ENCODE results near the gene SLC25A41. TPM values are rescaled to one million over a fixed set of nuclear protein-coding genes. Genes with fewer than 3 reads are reported as not detected.

Gene SLC25A41
- total and polyA plus RNA-seq, 2 of the 8 experiments (the other 6 are each of a cell fraction or from before 2014, with no cell fraction given) = 0.50 TPM; not detected in 1

- H3K79me2 ChIP-seq (ENCODE audit: control insufficient read depth in 1 of 2, insufficient read depth in 2 of 2, low read length in 2 of 2) = peaks cover 34 to 48% of the 10 kb centered on the region in 2 experiments
- H2BK120ac ChIP-seq (replicated peaks; ENCODE audit: low read depth, low read length) = peak within 1 kb of the TSS; percentile 90
- WGBS, 2 experiments (ENCODE audit: extremely low coverage in 1 of 2, insufficient coverage in 1 of 2, insufficient read length in 1 of 2, insufficient replicate concordance in 2 of 2, low coverage in 1 of 2, low lambda C conversion rate in 2 of 2, missing lambda C conversion rate in 1 of 2) = 1% methylated on average over 23 of the region's 114 CpGs; no CpG with 5 or more reads in 1 of the 2 experiments
- DNase-seq (ENCODE audit: low read depth in 1 of 2, low spot score in 2 of 2) (peak in 1 of 2 experiments; percentile 59), FAIRE-seq (no peak)
- peaks cover 10% of the 10 kb centered on the region for H3K79me1 ChIP-seq (ENCODE audit: low read depth, low read length)
- H3K36me3 ChIP-seq (ENCODE audit: control insufficient read depth in 2 of 4, insufficient read depth in 4 of 4, low read length in 3 of 4) = peaks cover 21 to 30% (median 28%) of the 10 kb centered on the region in 4 experiments
- no peak within 1 kb of the TSS for H3K14ac ChIP-seq (ENCODE audit: insufficient read length)
- H2AFZ ChIP-seq (ENCODE audit: low read length) = 0 out of 2 replicates have a peak within 1 kb of the TSS, but pooled peaks have one; percentile 6
- peak within 1 kb of the TSS; percentile 65 for H3K27ac ChIP-seq (ENCODE audit: low read depth, low read length)
- H3K4me3 ChIP-seq (ENCODE audit: extremely low read depth in 1 of 4, insufficient read depth in 2 of 4, low read depth in 3 of 4, low read length in 4 of 4) = peak within 1 kb of the TSS; percentile 77 to 100 (median 96)
- H2BK15ac ChIP-seq (ENCODE audit: low read length) = 0 out of 2 replicates have a peak within 1 kb of the TSS, but pooled peaks have one; percentile 72
- ChIA-PET POLR2A (ENCODE audit: partially characterized antibody) (interaction anchor here (0.6 to 2.3 kb wide), 29 partner anchors 9 to 339 kb away, joined by 3 to 15 read pairs (median 4); partner anchors contain the start of genes ALKBH7, CLPP, GTF2F1 and SLC25A23), CTCF (ENCODE audit: partially characterized antibody) (interaction anchor here (0.9 to 1.0 kb wide), 2 partner anchors 48 to 108 kb away, joined by 3 read pairs; no protein-coding TSS in a partner anchor)
- peaks cover 0 to 4% (median 0%) of the 10 kb centered on the region in 4 experiments; a peak in 2 of 7 replicates for H3K4me1 ChIP-seq (replicated peaks in 1 of 4; ENCODE audit: control insufficient read depth in 3 of 4, insufficient read depth in 4 of 4, low read length in 3 of 4)
- peak within 1 kb of the TSS; percentile 93 for H4K91ac ChIP-seq (replicated peaks; ENCODE audit: insufficient read length, low read length)
- H3K4me2 ChIP-seq (ENCODE audit: insufficient read depth in 1 of 2, low read depth in 2 of 2, low read length in 2 of 2) = peak within 1 kb of the TSS; percentile 90 to 95
- H4K8ac ChIP-seq (ENCODE audit: extremely low read depth, insufficient read depth, low read length) = peak within 1 kb of the TSS; percentile 96
- H3K23me2 ChIP-seq (ENCODE audit: low read depth, low read length) = peaks cover 8% of the 10 kb centered on the region
- peak within 1 kb of the TSS; percentile 68 to 98 (median 78) for H3K9ac ChIP-seq (replicated peaks in 1 of 4; ENCODE audit: extremely low read depth in 1 of 4, low read depth in 3 of 4, low read length in 3 of 4)
- H3K23ac ChIP-seq (ENCODE audit: insufficient read length) = no peak within 1 kb of the TSS
- H2BK20ac ChIP-seq (ENCODE audit: low read length) = no peak within 1 kb of the TSS
- H4K20me1 ChIP-seq (replicated peaks in 1 of 2; ENCODE audit: control insufficient read depth in 1 of 2, insufficient read depth in 2 of 2, low read length in 2 of 2) = peaks cover 44 to 46% of the 10 kb centered on the region in 2 experiments
- H3K56ac ChIP-seq (replicated peaks; ENCODE audit: insufficient read length, low read depth, low read length) = peak within 1 kb of the TSS; percentile 77
- H3K27me3 ChIP-seq (replicated peaks in 1 of 4; ENCODE audit: control insufficient read depth in 3 of 4, extremely low read depth in 1 of 4, insufficient read depth in 3 of 4, low read length in 3 of 4) = no peaks in the 10 kb centered on the region; a peak in 1 of 7 replicates
- peaks cover 0 to 5% of the 10 kb centered on the region in 2 experiments; a peak in 2 of 4 replicates for H3K9me3 ChIP-seq (ENCODE audit: insufficient read depth in 2 of 2, low read depth in 1 of 2, low read length in 1 of 2)
- peak within 1 kb of the TSS; percentile 91; the same call in 1 of the 2 replicates for H2AK5ac ChIP-seq (ENCODE audit: low read depth, low read length)
- peak within 1 kb of the TSS; percentile 73 for H4K5ac ChIP-seq (ENCODE audit: insufficient read length, low read depth, low read length)
- H3K18ac ChIP-seq (ENCODE audit: extremely low read depth, low read length) = peak within 1 kb of the TSS; percentile 67
- H2BK5ac ChIP-seq (ENCODE audit: low read depth, low read length) = peak within 1 kb of the TSS; percentile 71; the same call in 1 of the 2 replicates
- H2BK12ac ChIP-seq (ENCODE audit: low read depth, low read length) = peak within 1 kb of the TSS; percentile 71; the same call in 1 of the 2 replicates
- peak within 1 kb of the TSS; percentile 48 for H3K4ac ChIP-seq (replicated peaks; ENCODE audit: insufficient read length, low read depth, low read length)
- TF ChIP-seq BRCA1 (IDR thresholded peaks at IDR 0.05; ENCODE audit: low read depth, low read length) (no peak), POLR2AphosphoS5 (IDR thresholded peaks at IDR 0.05; ENCODE audit: low read depth, low read length) (peak; percentile 49; the same call in 1 of the 2 replicates), EP300 (IDR thresholded peaks at IDR 0.05; ENCODE audit: borderline replicate concordance in 1 of 2, low read depth in 2 of 2, low read length in 2 of 2) (no peak), EGR1 (IDR thresholded peaks at IDR 0.05; ENCODE audit: borderline replicate concordance, low read depth, low read length) (peak; percentile 9; the same call in 1 of the 2 replicates), HDAC6 (IDR thresholded peaks at IDR 0.05; ENCODE audit: low read depth, low read length) (no peak), SAP30 (IDR thresholded peaks at IDR 0.05; ENCODE audit: insufficient read depth, insufficient replicate concordance, low read length) (no peak), TAF7 (optimal IDR thresholded peaks at IDR 0.05; ENCODE audit: borderline replicate concordance, low read depth, low read length) (no peak), EZH2 (IDR thresholded peaks at IDR 0.05; ENCODE audit: low read depth, low read length, severe bottlenecking) (no peak), POLR2A (IDR thresholded peaks at IDR 0.05; ENCODE audit: control extremely low read depth in 1 of 2, low read depth in 2 of 2, low read length in 2 of 2) (peak in 1 of 2 experiments; percentile 52; a peak in 2 of 3 replicates), JUN (IDR thresholded peaks at IDR 0.05; ENCODE audit: low read depth, low read length) (no peak), TCF12 (IDR thresholded peaks at IDR 0.05; ENCODE audit: low read depth, low read length) (no peak)
Measured at GRCh38 chr19:6424195-6424938, 9.2 kb downstream of the SLC25A41 start, which contains the start of gene KHSRP. KHSRP (minus strand) TSS chr19:6424811; CDS start chr19:6424701, 110 bp downstream.

Data from H1 (cell line).